GM21717 (cell line): Measurements from ENCODE around the gene PGLYRP3.
"Not testable (repeated sequence)": the region's sequence is repeated elsewhere in the genome, so short reads cannot be mapped to it uniquely, and the experiment has no call there.

Experiments used
- ATAC-seq: cut with Tn5 transposase; IDR thresholded peaks from one replicate; pipeline ENCODE4 v1.9.1; 2021; ENCODE audit warnings: mild to moderate bottlenecking, moderate library complexity; ENCODE audit not compliant: unreplicated experiment

PGLYRP3 gene

GRCh38 chr1:153349363-153350320 is 36.9 kb upstream of the PGLYRP3 start:
- ATAC-seq = no peak

GRCh38 chr1:153348511-153349362 is 36.0 kb upstream of the PGLYRP3 start, which contains the start of gene PGLYRP4:
Gene PGLYRP4, minus strand, starts transcription at chr1:153348841. Its CDS starts 909 bp downstream, at chr1:153347932.
- no peak for ATAC-seq

DNA sequence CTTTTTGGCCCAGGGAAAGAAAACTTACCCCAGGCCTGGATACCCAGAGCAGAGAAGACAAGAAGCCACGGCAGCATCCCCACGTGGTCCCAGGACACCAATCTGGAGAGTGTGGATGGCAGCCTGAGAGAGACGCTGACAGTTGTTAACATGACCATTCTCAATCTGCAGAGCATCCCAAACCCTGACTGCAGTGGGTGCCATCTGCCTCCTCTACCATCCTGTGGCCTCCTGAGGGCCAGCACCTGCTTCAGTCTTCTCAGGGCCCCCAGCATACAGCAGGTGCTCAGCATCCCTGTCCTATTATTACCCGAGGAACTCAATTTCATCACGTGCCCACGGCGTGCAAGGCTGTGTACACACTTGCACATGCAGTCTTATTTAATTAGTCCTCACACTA is 35.1 kb upstream of the PGLYRP3 start:
- no peak for ATAC-seq

GRCh38 chr1:153347049-153347448 is 34.3 kb upstream of the PGLYRP3 start:
- ATAC-seq = not testable (repeated sequence)

- ATAC-seq = no peak
Measured at GRCh38 chr1:153346077-153346723, 33.4 kb upstream of the PGLYRP3 start.

GRCh38 chr1:153345187-153346076 is 32.7 kb upstream of the PGLYRP3 start:
- no peak for ATAC-seq

GRCh38 chr1:153344718-153345025 is 31.9 kb upstream of the PGLYRP3 start:
- ATAC-seq = no peak

DNA sequence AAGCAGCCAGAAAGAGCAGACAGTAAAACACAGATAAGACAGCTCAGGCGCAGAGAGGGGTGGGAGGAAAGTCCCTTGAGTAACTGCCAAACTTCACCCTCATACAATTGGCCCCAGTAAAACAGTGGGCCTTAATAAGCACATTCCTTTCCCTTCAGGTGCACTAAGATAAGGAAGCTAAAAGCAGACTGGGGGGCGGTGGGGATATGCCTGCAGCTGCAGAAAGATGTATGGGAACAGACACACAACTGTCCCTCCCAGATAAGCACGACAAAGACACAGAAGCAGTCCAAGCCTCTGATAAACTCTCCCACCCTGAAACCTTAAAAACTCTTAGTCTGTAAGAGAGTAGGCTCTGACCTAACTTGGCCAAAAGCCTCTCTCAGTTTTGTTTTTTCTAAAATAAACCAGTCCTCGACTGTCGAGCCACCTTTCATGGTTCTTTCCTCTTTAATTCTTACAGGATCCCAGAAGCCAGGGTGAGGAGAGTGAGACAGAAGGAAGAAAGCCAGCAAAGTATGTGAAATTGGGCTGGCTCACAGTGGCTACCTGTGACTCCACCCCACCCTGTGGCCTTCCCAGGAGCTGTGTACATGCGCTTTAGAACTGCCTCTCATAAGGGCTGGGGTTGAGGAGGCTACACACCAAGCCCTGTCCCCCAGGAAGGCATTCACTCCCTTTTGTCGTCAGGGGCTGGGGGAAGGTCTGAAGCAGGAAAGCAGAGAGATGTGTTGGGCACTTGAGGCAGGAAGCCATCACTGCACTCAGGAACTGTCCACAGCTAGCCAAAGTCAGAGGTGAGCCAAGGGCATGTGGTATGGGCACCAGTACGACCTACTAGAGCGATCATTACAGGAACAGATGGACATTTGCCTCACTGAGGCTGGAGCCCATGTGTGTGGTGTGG is 31.3 kb upstream of the PGLYRP3 start:
- no peak for ATAC-seq

GRCh38 chr1:153343040-153343681 is 30.4 kb upstream of the PGLYRP3 start:
- no peak for ATAC-seq

DNA sequence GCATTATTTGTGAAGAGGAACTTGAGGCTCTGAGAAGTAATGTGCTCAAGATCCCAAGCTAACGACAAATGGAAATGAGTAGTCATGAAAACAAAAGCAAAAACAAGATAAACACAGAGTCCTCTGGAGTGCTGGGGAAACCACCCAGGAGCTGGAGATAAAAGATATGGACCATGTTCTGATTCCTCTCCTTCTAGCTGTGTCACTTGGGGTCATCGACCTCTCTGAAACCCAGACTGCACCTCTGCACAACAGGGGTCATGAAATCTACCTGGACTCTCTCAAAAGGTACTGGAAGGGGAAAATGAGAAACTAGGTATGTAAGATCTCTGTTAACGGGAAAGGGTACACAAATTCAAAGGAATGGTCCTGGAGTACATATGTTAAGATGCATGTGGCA is 29.4 kb upstream of the PGLYRP3 start:
- no peak for ATAC-seq

DNA sequence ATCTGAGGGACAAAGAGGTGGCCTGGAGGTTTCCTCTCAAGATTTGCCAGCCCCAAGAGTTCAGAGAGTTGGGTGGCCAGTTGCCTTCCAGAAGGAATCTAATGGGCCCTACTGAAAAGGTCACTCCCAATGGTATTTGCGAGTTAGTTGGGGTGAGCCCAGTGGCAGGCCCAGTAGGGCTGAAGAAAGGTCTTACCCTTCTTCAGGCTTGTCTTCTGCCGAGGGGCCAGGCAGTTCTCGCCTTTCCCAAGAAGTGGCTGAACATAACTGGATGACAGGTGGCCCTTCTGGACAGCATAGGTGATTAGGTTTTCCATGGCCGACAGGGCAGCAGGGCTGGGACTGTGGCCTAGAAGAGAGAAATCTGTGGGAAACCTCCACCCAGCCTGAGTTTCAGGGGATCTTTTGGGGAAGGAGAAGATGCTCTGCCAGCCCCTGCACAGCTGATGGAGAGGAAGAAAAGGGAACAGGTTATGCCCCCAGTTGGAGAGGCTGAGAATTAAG is 28.7 kb upstream of the PGLYRP3 start:
- ATAC-seq = no peak

DNA sequence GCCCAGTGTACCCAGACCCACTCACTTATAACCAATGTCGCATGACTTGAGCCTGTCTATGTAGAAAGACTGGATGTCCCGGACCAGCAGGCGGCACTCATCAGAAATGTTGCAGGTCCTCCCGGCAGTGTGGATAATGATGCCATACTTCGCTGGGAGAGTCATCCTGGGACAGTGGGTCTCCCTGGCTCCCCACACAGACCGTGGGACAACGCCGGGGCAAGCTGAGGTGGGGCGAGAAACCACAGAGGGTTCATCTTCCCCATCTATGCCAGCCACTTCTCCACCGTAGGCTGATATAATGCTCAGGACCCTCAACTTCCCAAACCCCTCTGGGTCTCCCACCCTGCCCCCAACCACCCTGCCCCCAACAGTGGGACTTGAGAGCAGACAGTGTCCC is 27.6 kb upstream of the PGLYRP3 start:
- ATAC-seq = no peak

- no peak for ATAC-seq
Measured at GRCh38 chr1:153339802-153340201, 27.1 kb upstream of the PGLYRP3 start.

DNA sequence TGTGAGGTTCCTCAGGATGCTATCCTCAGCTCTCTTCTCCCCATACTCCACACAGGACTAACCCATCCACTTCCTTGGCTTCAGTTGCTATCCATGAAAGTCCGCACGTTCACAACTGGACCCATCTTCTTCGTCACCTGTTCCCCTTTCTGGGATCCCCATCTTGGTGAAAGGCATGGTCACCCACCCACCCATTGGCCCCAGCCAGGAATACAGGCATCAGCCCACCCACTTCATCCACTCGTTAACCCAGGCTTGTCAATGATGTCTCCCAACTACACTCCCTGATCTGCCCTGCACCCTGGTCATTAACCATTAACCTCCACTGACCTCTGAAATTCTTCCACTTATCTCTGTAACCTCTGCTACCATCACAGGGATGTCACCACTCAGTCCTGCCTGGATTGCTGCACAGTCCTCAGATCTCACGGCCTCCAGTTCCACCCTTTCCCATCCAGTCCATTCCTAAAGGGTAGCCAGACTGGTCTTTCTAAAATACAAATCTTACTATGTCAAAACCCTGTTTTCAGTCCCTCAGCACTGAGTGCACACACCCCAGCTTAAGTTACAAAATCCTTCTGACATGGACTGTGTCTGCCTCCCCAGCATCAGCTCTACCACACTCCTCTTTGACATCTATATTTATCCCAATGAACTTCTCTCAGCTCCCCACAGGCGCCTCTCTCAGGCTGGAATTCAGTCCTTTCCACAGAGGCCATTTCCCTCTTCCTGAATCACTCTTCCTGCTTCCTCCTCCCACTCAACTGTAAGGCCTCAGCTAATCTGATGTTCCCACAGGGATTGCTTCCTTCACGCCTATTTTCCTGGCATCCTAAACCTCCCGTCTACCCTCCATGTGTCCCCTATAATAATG is 25.5 kb upstream of the PGLYRP3 start:
- ATAC-seq = no peak

DNA sequence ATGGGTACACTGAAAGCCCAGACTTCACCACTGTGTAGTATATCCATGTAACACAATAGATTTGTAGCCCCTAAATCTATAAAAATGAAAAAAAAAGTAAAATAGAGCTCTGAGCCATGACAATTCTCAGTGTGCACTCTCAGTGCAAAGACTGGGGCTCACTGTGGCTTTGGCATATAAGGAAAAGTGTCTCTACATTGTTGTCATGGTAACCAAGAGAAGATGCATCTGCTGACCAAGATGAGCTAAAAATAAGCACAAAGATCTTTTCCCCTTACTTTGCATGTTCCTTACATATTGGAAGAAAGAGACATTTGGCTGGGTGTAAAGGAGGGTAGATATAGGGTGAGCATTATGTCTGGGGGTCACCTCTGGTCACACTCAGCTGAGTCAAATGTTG is 23.9 kb upstream of the PGLYRP3 start:
- no peak for ATAC-seq

- no peak for ATAC-seq
Measured at GRCh38 chr1:153333902-153334301, 21.1 kb upstream of the PGLYRP3 start.

- no peak for ATAC-seq
Measured at GRCh38 chr1:153324912-153325311, 12.2 kb upstream of the PGLYRP3 start.

- ATAC-seq = no peak
Measured at GRCh38 chr1:153322568-153322967, 9.8 kb upstream of the PGLYRP3 start.
